SK-MEL-5 (cell line): ENCODE data around the gene TRIM33. TPM values are rescaled to one million over a fixed set of nuclear protein-coding genes. Genes with fewer than 3 reads are reported as not detected.

ENCODE experiments used
- DNase-seq: peaks from one replicate; pipeline ENCODE4 v3.0.0-alpha.2; 2016; ENCODE audit warnings: low read depth, low spot score
- in situ Hi-C: cut with HindIII; loops from 2 replicates; pipeline ENCODE4 v1.10.0; 2016; ENCODE audit warnings: low sequenced_read_pairs, high pct_unique_total_duplicates, low pct_unique_long_range_greater_than_20kb
- small RNA-seq, 2 experiments: library from RNA; depleted of rRNA; stranded (forward); fragments of <200 nt; gene quantifications; one replicate each; pipeline ENCODE3, GENCODE V24; 2014
- total RNA-seq: library from RNA; depleted of rRNA; stranded (reverse); fragments of >200 nt; shearing (Covaris generic); gene quantifications from 2 replicates; pipeline ENCODE4 v1.2.3, GENCODE V29; 2014; rRNA removed

The TRIM33 gene
- total RNA-seq, 1 experiment from 2014 or later, result 34.7 TPM

- DNase-seq, result no peak
- in situ Hi-C loops, result no loop called here
Observed at GRCh38 chr1:114349891-114350605, 161.0 kb downstream of the TRIM33 start.

GRCh38 chr1:114347431-114348209 is 163.4 kb downstream of the TRIM33 start:
- DNase-seq, result no peak
- in situ Hi-C loops, result no loop called here

- in situ Hi-C loops, result no loop called here
- peak; percentile 89 for DNase-seq
Observed at GRCh38 chr1:114346480-114347029, 164.4 kb downstream of the TRIM33 start.

- no peak for DNase-seq
- in situ Hi-C loops, result no loop called here
Observed at GRCh38 chr1:114345930-114346479, 165.0 kb downstream of the TRIM33 start.

GRCh38 chr1:114344656-114345055 is 166.3 kb downstream of the TRIM33 start:
- in situ Hi-C loops, result no loop called here
- DNase-seq, result no peak

Small RNA genes lying within 50 kb of the gene (small RNA-seq; reads per million reads assigned to genes)
- gene RF00019, result 0 reads per million in 2 experiments

Other genes starting within 250 kb of the TRIM33 start
- gene BCAS2, start 70.4 kb upstream of the TRIM33 start, total RNA-seq, result 43.1 and 49.3 TPM in 2 replicates
- gene DENND2C, start 158.8 kb upstream of the TRIM33 start, total RNA-seq, result 0.74 and 1.1 TPM in 2 replicates
- 0.27 TPM in 1 of 2 replicates, not detected in the other for gene AMPD1, start 184.3 kb upstream of the TRIM33 start, total RNA-seq
- 69.2 and 70.4 TPM in 2 replicates for gene NRAS, start 205.6 kb upstream of the TRIM33 start, total RNA-seq
- gene CSDE1, start 246.8 kb upstream of the TRIM33 start, total RNA-seq, result 267 and 294 TPM in 2 replicates